Activated CD4-positive, alpha-beta T cell treated with anti-CD3 and anti-CD28 coated beads for 1 hour (primary cell): ENCODE data around the gene CHST13.
"Not testable (repeated sequence)": the region's sequence is repeated elsewhere in the genome, so short reads cannot be mapped to it uniquely, and the experiment has no call there.

ENCODE experiments used
- DNase-seq: peaks from one replicate; pipeline ENCODE4 v3.0.0-alpha.2; 2020

CHST13 gene

GRCh38 chr3:126556637-126557414, 32.9 kb downstream of the CHST13 start:
- no peak for DNase-seq

GRCh38 chr3:126557415-126557745, 33.4 kb downstream of the CHST13 start:
- peak; percentile 3 for DNase-seq

- DNase-seq: no peak
Measured at GRCh38 chr3:126557761-126558160, 33.8 kb downstream of the CHST13 start.

GRCh38 chr3:126558336-126559071, 34.5 kb downstream of the CHST13 start, which contains the start of gene C3orf22:
TSS of gene C3orf22 (minus strand) at chr3:126558932. CDS start at chr3:126553390, 5,542 bp downstream.
- peak; percentile 5 for DNase-seq

GRCh38 chr3:126562737-126563276, 38.9 kb downstream of the CHST13 start:
- DNase-seq: no peak

GRCh38 chr3:126567696-126568438, 43.9 kb downstream of the CHST13 start:
- no peak for DNase-seq

- DNase-seq: no peak
Measured at GRCh38 chr3:126568776-126569342, 44.9 kb downstream of the CHST13 start.

GRCh38 chr3:126569390-126569975, 45.5 kb downstream of the CHST13 start:
- DNase-seq: no peak

- no peak for DNase-seq
Measured at GRCh38 chr3:126570103-126570541, 46.2 kb downstream of the CHST13 start.

GRCh38 chr3:126571078-126571477, 47.1 kb downstream of the CHST13 start:
- no peak for DNase-seq

- DNase-seq: no peak
Measured at GRCh38 chr3:126573492-126574117, 49.6 kb downstream of the CHST13 start.

- no peak for DNase-seq
Measured at GRCh38 chr3:126577261-126577660, 53.3 kb downstream of the CHST13 start.

GRCh38 chr3:126578702-126579101, 54.7 kb downstream of the CHST13 start:
- no peak for DNase-seq

GRCh38 chr3:126580746-126581145, 56.8 kb downstream of the CHST13 start:
- no peak for DNase-seq

GRCh38 chr3:126581569-126581968, 57.6 kb downstream of the CHST13 start:
- DNase-seq: no peak

- DNase-seq: no peak
Measured at GRCh38 chr3:126582311-126582710, 58.4 kb downstream of the CHST13 start.

- not testable (repeated sequence) for DNase-seq
Measured at GRCh38 chr3:126591515-126591914, 67.6 kb downstream of the CHST13 start.
